ENCODE measurements around the gene MBNL2. TPM values are rescaled to one million over a fixed set of nuclear protein-coding genes. Genes with fewer than 3 reads are reported as not detected.

Gene MBNL2
- total and polyA plus RNA-seq, 5 donors, result 23.2 to 89.6 (median 75.8) TPM

DNA sequence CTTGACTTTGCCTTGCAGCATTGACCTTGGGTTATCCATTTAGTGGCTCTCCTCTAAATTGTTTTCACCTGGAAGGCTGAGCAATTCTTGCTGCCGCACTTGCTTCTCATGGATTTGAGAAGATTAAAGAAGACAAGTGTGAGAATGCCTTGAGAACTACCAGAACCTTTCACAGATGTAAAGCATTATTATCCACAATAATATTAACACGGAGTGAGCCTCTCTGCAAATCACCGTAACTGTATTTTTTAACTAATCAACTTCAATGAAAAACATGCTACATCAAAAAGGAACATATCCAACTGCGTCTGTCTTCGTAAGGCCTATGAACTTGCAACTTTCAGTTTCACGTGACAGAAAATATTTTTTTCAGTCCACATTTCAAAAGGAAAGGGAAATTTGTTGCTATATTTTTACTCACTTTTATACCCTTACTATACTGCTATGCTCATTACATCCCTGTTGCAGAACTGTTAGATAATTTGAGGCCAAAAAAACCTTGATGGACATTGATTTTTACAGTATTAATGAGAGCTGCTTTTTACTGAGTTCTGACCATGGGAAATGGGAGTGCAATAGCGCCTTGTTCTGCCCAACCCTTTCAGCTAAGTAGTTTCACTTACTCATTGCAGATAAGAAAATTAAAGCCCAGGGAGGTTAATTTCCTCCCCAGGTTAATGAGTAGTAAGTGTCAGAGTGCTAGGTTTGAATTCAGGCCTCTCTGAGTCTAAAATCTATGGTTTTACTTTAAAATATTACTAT is 118.0 kb downstream of the MBNL2 start:
- peaks cover 10% of the 10 kb centered on the region for H3K4me1 ChIP-seq (ENCODE audit: control insufficient read depth, insufficient read depth, low read length)
- no peaks in the 10 kb centered on the region for H3K9me3 ChIP-seq (ENCODE audit: control insufficient read depth, low read length)
- no peaks in the 10 kb centered on the region for H3K27me3 ChIP-seq (ENCODE audit: control insufficient read depth, insufficient read depth)
- no peak overlapping the region for H3K4me3 ChIP-seq (ENCODE audit: low read length)
- intact Hi-C loops (cut with DNase I), result loop anchor here in 3 of 4 donors (5.0 kb wide), 2 partner anchors 118 to 228 kb away; partner anchors contain the start of gene MBNL2 (in 2 of the 3)
- ATAC-seq (peak in 1 of 2 donors; percentile 22), DNase-seq (no peak)
- WGBS, result 62% methylated on average over 7 of the region's 7 CpGs
- H3K27ac ChIP-seq (ENCODE audit: low read length), result peak overlapping the region; percentile 68

- no peak overlapping the region for H3K27ac ChIP-seq (ENCODE audit: low read length)
- H3K9me3 ChIP-seq (ENCODE audit: control insufficient read depth, low read length), result no peaks in the 10 kb centered on the region
- ATAC-seq (no peak), DNase-seq (no peak)
- peaks cover 7% of the 10 kb centered on the region for H3K4me1 ChIP-seq (ENCODE audit: control insufficient read depth, insufficient read depth, low read length)
- WGBS, result 85% methylated on average over 1 of the region's 1 CpG
- H3K27me3 ChIP-seq (ENCODE audit: control insufficient read depth, insufficient read depth), result no peaks in the 10 kb centered on the region
- intact Hi-C loops (cut with DNase I), result loop anchor here in 3 of 4 donors (5.0 kb wide), 2 partner anchors 119 to 229 kb away; partner anchors contain the start of gene MBNL2 (in 2 of the 3)
- H3K4me3 ChIP-seq (ENCODE audit: low read length), result no peak overlapping the region
Measured at GRCh38 chr13:97341135-97341534, 119.0 kb downstream of the MBNL2 start.

GRCh38 chr13:97342136-97342535 is 120.0 kb downstream of the MBNL2 start:
- H3K4me1 ChIP-seq (ENCODE audit: control insufficient read depth, insufficient read depth, low read length), result peaks cover 7% of the 10 kb centered on the region
- 72% methylated on average over 2 of the region's 2 CpGs for WGBS
- ATAC-seq, result no peak
- intact Hi-C loops (cut with DNase I), result loop anchor here in 3 of 4 donors (5.0 kb wide), 2 partner anchors 120 to 230 kb away; partner anchors contain the start of gene MBNL2 (in 2 of the 3)
- H3K27me3 ChIP-seq (ENCODE audit: control insufficient read depth, insufficient read depth), result no peaks in the 10 kb centered on the region
- DNase-seq, result no peak
- H3K4me3 ChIP-seq (ENCODE audit: low read length), result no peak overlapping the region
- H3K27ac ChIP-seq (ENCODE audit: low read length), result no peak overlapping the region
- H3K9me3 ChIP-seq (ENCODE audit: control insufficient read depth, low read length), result no peaks in the 10 kb centered on the region

GRCh38 chr13:97342936-97343335 is 120.8 kb downstream of the MBNL2 start:
- DNase-seq, result no peak
- WGBS, result 82% methylated on average over 8 of the region's 8 CpGs

GRCh38 chr13:97344265-97345175 is 122.4 kb downstream of the MBNL2 start:
- no peaks in the 10 kb centered on the region for H3K27me3 ChIP-seq (ENCODE audit: control insufficient read depth, insufficient read depth)
- H3K27ac ChIP-seq (ENCODE audit: low read length), result no peak overlapping the region
- no peaks in the 10 kb centered on the region for H3K9me3 ChIP-seq (ENCODE audit: control insufficient read depth, low read length)
- peak; percentile 80 to 84 for ATAC-seq
- peaks cover 2% of the 10 kb centered on the region for H3K4me1 ChIP-seq (ENCODE audit: control insufficient read depth, insufficient read depth, low read length)
- H3K4me3 ChIP-seq (ENCODE audit: low read length), result no peak overlapping the region
- intact Hi-C loops (cut with DNase I), result loop anchor here (5.0 kb wide), 2 partner anchors 122 to 232 kb away; partner anchors contain the start of gene MBNL2 (in 3 of the 4)
- WGBS, result 38% methylated on average over 5 of the region's 5 CpGs
- peak; percentile 61 to 85 (median 79) for DNase-seq

More at GRCh38 chr13:97342936-97343335, 120.8 kb downstream of the MBNL2 start:
- ATAC-seq, result no peak
- H3K4me1 ChIP-seq (ENCODE audit: control insufficient read depth, insufficient read depth, low read length), result peaks cover 7% of the 10 kb centered on the region
- intact Hi-C loops (cut with DNase I), result loop anchor here in 3 of 4 donors (5.0 kb wide), 2 partner anchors 121 to 231 kb away; partner anchors contain the start of gene MBNL2 (in 2 of the 3)
- no peak overlapping the region for H3K27ac ChIP-seq (ENCODE audit: low read length)
- no peaks in the 10 kb centered on the region for H3K9me3 ChIP-seq (ENCODE audit: control insufficient read depth, low read length)
- no peaks in the 10 kb centered on the region for H3K27me3 ChIP-seq (ENCODE audit: control insufficient read depth, insufficient read depth)
- H3K4me3 ChIP-seq (ENCODE audit: low read length), result no peak overlapping the region

DNA sequence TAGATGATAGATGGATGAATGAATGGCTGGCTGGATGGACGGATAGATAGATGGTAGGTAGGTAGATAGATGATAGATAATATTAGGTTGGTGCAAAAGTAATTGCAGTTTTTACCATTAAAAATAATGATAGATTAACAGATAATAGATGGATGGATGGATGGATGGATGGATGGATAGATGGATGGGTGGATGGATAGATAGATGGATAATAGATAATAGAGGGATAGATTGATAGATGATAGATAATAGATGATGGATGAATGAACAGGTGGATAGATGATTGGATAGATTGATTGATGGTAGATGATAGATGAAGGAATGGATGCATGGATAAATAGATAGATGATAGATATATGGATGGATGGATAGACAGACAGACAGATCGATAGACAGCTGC is 124.0 kb downstream of the MBNL2 start:
- ATAC-seq (no peak), DNase-seq (no peak)
- no peaks in the 10 kb centered on the region for H3K4me1 ChIP-seq (ENCODE audit: control insufficient read depth, insufficient read depth, low read length)
- H3K27ac ChIP-seq (ENCODE audit: low read length), result no peak overlapping the region
- 98% methylated on average over 2 of the region's 2 CpGs for WGBS
- H3K4me3 ChIP-seq (ENCODE audit: low read length), result no peak overlapping the region
- intact Hi-C loops (cut with DNase I), result loop anchor here in 2 of 4 donors (5.0 kb wide), 2 partner anchors 124 to 234 kb away; partner anchors contain the start of gene MBNL2 (in 1 of the 2)
- no peaks in the 10 kb centered on the region for H3K27me3 ChIP-seq (ENCODE audit: control insufficient read depth, insufficient read depth)
- H3K9me3 ChIP-seq (ENCODE audit: control insufficient read depth, low read length), result no peaks in the 10 kb centered on the region

DNA sequence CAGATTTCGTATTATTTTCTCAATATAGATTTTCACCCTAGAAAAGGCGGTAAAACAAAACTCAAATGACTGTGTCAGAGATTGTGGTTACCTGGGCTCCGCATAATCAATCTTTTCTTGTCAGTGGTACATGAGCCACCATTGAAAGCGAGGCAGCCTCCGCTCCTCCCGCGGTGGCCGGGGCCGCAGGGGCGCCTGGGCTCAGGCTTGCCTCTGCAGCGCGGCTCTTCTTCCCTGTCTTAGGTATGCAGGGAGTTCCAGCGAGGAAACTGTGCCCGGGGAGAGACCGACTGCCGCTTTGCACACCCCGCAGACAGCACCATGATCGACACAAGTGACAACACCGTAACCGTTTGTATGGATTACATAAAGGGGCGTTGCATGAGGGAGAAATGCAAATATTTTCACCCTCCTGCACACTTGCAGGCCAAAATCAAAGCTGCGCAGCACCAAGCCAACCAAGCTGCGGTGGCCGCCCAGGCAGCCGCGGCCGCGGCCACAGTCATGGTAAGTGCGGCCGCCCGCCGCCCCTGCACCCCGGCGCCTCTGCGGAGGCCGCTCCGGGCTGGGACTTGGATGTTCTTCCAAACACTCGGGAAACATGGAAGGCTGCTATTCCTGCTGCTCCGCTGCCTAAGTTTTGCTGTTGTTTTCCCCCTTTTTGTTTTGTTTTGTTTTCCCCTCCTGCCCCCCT is 124.6 kb downstream of the MBNL2 start:
- DNase-seq (peak in 1 of 3 donors; percentile 23), ATAC-seq (no peak)
- intact Hi-C loops (cut with DNase I), result loop anchor here in 2 of 4 donors (5.0 kb wide), 2 partner anchors 124 to 234 kb away; partner anchors contain the start of gene MBNL2 (in 1 of the 2)
- Histone ChIP-seq H3K27me3 (ENCODE audit: control insufficient read depth, insufficient read depth) (no peaks in the 10 kb centered on the region), H3K9me3 (ENCODE audit: control insufficient read depth, low read length) (no peaks in the 10 kb centered on the region), H3K4me3 (ENCODE audit: low read length) (no peak overlapping the region), H3K27ac (ENCODE audit: low read length) (no peak overlapping the region), H3K4me1 (ENCODE audit: control insufficient read depth, insufficient read depth, low read length) (no peaks in the 10 kb centered on the region)
- WGBS, result 94% methylated on average over 39 of the region's 39 CpGs

GRCh38 chr13:97347255-97347932 is 125.3 kb downstream of the MBNL2 start:
- Histone ChIP-seq H3K27me3 (ENCODE audit: control insufficient read depth, insufficient read depth) (no peaks in the 10 kb centered on the region), H3K27ac (ENCODE audit: low read length) (no peak overlapping the region), H3K4me3 (ENCODE audit: low read length) (no peak overlapping the region), H3K4me1 (ENCODE audit: control insufficient read depth, insufficient read depth, low read length) (no peaks in the 10 kb centered on the region), H3K9me3 (ENCODE audit: control insufficient read depth, low read length) (no peaks in the 10 kb centered on the region)
- no peak for DNase-seq
- WGBS, result 90% methylated on average over 9 of the region's 9 CpGs
- ATAC-seq, result no peak
- intact Hi-C loops (cut with DNase I), result loop anchor here in 2 of 4 donors (5.0 kb wide), 2 partner anchors 125 to 235 kb away; partner anchors contain the start of gene MBNL2 (in 1 of the 2)

DNA sequence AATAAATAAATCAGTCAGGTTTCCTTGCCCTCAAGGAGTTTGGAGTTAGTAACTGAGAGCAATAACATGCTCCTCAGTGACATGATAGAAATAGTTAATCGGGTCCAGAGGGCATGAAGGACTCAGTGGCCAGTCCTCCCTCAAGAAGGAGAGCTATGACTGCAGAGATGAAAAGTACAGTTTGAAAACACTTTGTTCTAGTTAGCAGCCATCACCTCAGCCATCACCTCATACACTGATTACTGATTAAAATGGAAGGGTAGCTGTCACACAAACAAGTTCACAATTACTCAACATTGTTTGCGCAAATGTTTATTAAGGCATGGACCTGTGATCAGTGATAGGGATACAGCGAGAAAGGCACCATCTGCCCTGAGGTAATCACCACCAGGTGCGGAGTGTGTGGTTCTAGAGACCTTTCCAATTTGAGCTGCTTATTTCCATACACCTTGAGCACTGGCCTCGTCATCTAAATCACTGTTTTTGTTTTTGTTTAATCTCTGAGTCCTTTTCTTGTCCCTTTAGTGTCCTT is 126.5 kb downstream of the MBNL2 start:
- DNase-seq (no peak), ATAC-seq (no peak)
- Histone ChIP-seq H3K27me3 (ENCODE audit: control insufficient read depth, insufficient read depth) (no peaks in the 10 kb centered on the region), H3K4me1 (ENCODE audit: control insufficient read depth, insufficient read depth, low read length) (peaks cover under 1% of the 10 kb centered on the region), H3K9me3 (ENCODE audit: control insufficient read depth, low read length) (no peaks in the 10 kb centered on the region), H3K27ac (ENCODE audit: low read length) (no peak overlapping the region), H3K4me3 (ENCODE audit: low read length) (no peak overlapping the region)
- WGBS, result 94% methylated on average over 5 of the region's 5 CpGs
- intact Hi-C loops (cut with DNase I), result loop anchor here in 2 of 4 donors (5.0 kb wide), 2 partner anchors 126 to 236 kb away; partner anchors contain the start of gene MBNL2 (in 1 of the 2)

All from right cardiac atrium (tissue), 5 donors.